T-helper 2 cell treated with Interferon-gamma antibody and Interleukin-4, amounts not matched to agents 5 μg/mL and 100 μg/mL, for 36 hours (primary cell): ENCODE results near the gene NLGN4X.
"Not testable (repeated sequence)": the region's sequence is repeated elsewhere in the genome, so short reads cannot be mapped to it uniquely, and the experiment has no call there.

ENCODE experiments used
- DNase-seq: peaks from one replicate; pipeline ENCODE4 v3.0.0; 2021; ENCODE audit warnings: low spot score
- H3K27ac Mint-ChIP-seq: one replicate; pipeline ENCODE4 v1.8.0; 2021; ENCODE audit warnings: mild to moderate bottlenecking, mixed read lengths
- H3K27me3 Mint-ChIP-seq: one replicate; pipeline ENCODE4 v1.8.0; 2021; ENCODE audit warnings: low read depth, mixed read lengths
- H3K36me3 Mint-ChIP-seq: one replicate; pipeline ENCODE4 v1.8.0; 2021; ENCODE audit warnings: low read depth, mixed read lengths
- H3K4me1 Mint-ChIP-seq: one replicate; pipeline ENCODE4 v1.8.0; 2021; ENCODE audit warnings: low read depth, mixed read lengths
- H3K4me3 Mint-ChIP-seq: one replicate; pipeline ENCODE4 v1.8.0; 2022; ENCODE audit warnings: mild to moderate bottlenecking, moderate library complexity, mixed read lengths
- H3K9me3 Mint-ChIP-seq: one replicate; pipeline ENCODE4 v1.8.0; 2021; ENCODE audit warnings: mixed read lengths

Gene NLGN4X

GRCh38 chrX:5936438-5936837, 292.2 kb downstream of the NLGN4X start:
- Mint-ChIP-seq H3K27me3 (no peaks in the 10 kb centered on the region), H3K9me3 (no peaks in the 10 kb centered on the region), H3K27ac (no peak overlapping the region), H3K4me1 (no peaks in the 10 kb centered on the region), H3K36me3 (no peaks in the 10 kb centered on the region), H3K4me3 (no peak overlapping the region)
- no peak for DNase-seq

GRCh38 chrX:5928224-5928623, 300.4 kb downstream of the NLGN4X start:
- Mint-ChIP-seq H3K4me1 (no peaks in the 10 kb centered on the region), H3K9me3 (no peaks in the 10 kb centered on the region), H3K4me3 (no peak overlapping the region)

GRCh38 chrX:5916945-5917344, 311.7 kb downstream of the NLGN4X start:
- no peaks in the 10 kb centered on the region for H3K9me3 Mint-ChIP-seq
- H3K4me1 Mint-ChIP-seq = no peaks in the 10 kb centered on the region
- H3K4me3 Mint-ChIP-seq = no peak overlapping the region
- no peaks in the 10 kb centered on the region for H3K27me3 Mint-ChIP-seq
- no peak for DNase-seq
- H3K36me3 Mint-ChIP-seq = no peaks in the 10 kb centered on the region
- H3K27ac Mint-ChIP-seq = no peak overlapping the region

More at GRCh38 chrX:5928224-5928623, 300.4 kb downstream of the NLGN4X start:
- Mint-ChIP-seq H3K27me3 (no peaks in the 10 kb centered on the region), H3K36me3 (no peaks in the 10 kb centered on the region), H3K27ac (no peak overlapping the region)
- DNase-seq = no peak

GRCh38 chrX:5915783-5916182, 312.9 kb downstream of the NLGN4X start:
- Mint-ChIP-seq H3K4me1 (no peaks in the 10 kb centered on the region), H3K4me3 (no peak overlapping the region), H3K9me3 (no peaks in the 10 kb centered on the region), H3K36me3 (no peaks in the 10 kb centered on the region), H3K27ac (no peak overlapping the region), H3K27me3 (no peaks in the 10 kb centered on the region)
- no peak for DNase-seq

GRCh38 chrX:5907207-5907606, 321.5 kb downstream of the NLGN4X start:
- H3K4me3 Mint-ChIP-seq = no peak overlapping the region
- DNase-seq = no peak
- H3K27me3 Mint-ChIP-seq = no peaks in the 10 kb centered on the region
- H3K27ac Mint-ChIP-seq = no peak overlapping the region
- no peaks in the 10 kb centered on the region for H3K36me3 Mint-ChIP-seq
- H3K9me3 Mint-ChIP-seq = no peaks in the 10 kb centered on the region
- H3K4me1 Mint-ChIP-seq = no peaks in the 10 kb centered on the region

- not testable (repeated sequence) for H3K9me3 Mint-ChIP-seq, H3K4me3 Mint-ChIP-seq, H3K36me3 Mint-ChIP-seq, H3K4me1 Mint-ChIP-seq, H3K27ac Mint-ChIP-seq, DNase-seq, H3K27me3 Mint-ChIP-seq
Observed at GRCh38 chrX:5903586-5904190, 325.0 kb downstream of the NLGN4X start.

- no peaks in the 10 kb centered on the region for H3K36me3 Mint-ChIP-seq
- no peaks in the 10 kb centered on the region for H3K9me3 Mint-ChIP-seq
- H3K27me3 Mint-ChIP-seq = no peaks in the 10 kb centered on the region
- no peak overlapping the region for H3K27ac Mint-ChIP-seq
- H3K4me3 Mint-ChIP-seq = no peak overlapping the region
- no peaks in the 10 kb centered on the region for H3K4me1 Mint-ChIP-seq
- no peak for DNase-seq
Observed at GRCh38 chrX:5898463-5898862, 330.2 kb downstream of the NLGN4X start.

GRCh38 chrX:5891378-5891777, 337.3 kb downstream of the NLGN4X start:
- Mint-ChIP-seq H3K27me3 (no peaks in the 10 kb centered on the region), H3K4me1 (no peaks in the 10 kb centered on the region), H3K9me3 (no peaks in the 10 kb centered on the region), H3K27ac (no peak overlapping the region), H3K36me3 (no peaks in the 10 kb centered on the region), H3K4me3 (no peak overlapping the region)
- DNase-seq = no peak

- DNase-seq = no peak
- no peaks in the 10 kb centered on the region for H3K9me3 Mint-ChIP-seq
- no peaks in the 10 kb centered on the region for H3K4me1 Mint-ChIP-seq
- H3K36me3 Mint-ChIP-seq = no peaks in the 10 kb centered on the region
- no peak overlapping the region for H3K4me3 Mint-ChIP-seq
- no peak overlapping the region for H3K27ac Mint-ChIP-seq
- H3K27me3 Mint-ChIP-seq = no peaks in the 10 kb centered on the region
Observed at GRCh38 chrX:5876984-5877596, 351.6 kb downstream of the NLGN4X start.

- no peak for DNase-seq
Observed at GRCh38 chrX:5870238-5870637, 358.4 kb downstream of the NLGN4X start.

GRCh38 chrX:5869786-5870185, 358.9 kb downstream of the NLGN4X start:
- H3K4me3 Mint-ChIP-seq = no peak overlapping the region
- H3K4me1 Mint-ChIP-seq = no peaks in the 10 kb centered on the region
- no peak for DNase-seq
- no peaks in the 10 kb centered on the region for H3K36me3 Mint-ChIP-seq
- no peaks in the 10 kb centered on the region for H3K9me3 Mint-ChIP-seq
- no peaks in the 10 kb centered on the region for H3K27me3 Mint-ChIP-seq
- H3K27ac Mint-ChIP-seq = no peak overlapping the region

More at GRCh38 chrX:5870238-5870637, 358.4 kb downstream of the NLGN4X start:
- Mint-ChIP-seq H3K4me1 (no peaks in the 10 kb centered on the region), H3K9me3 (no peaks in the 10 kb centered on the region), H3K36me3 (no peaks in the 10 kb centered on the region), H3K27me3 (no peaks in the 10 kb centered on the region), H3K4me3 (no peak overlapping the region), H3K27ac (no peak overlapping the region)

GRCh38 chrX:5867778-5868177, 360.9 kb downstream of the NLGN4X start:
- no peak overlapping the region for H3K27ac Mint-ChIP-seq
- H3K27me3 Mint-ChIP-seq = no peaks in the 10 kb centered on the region
- H3K4me1 Mint-ChIP-seq = no peaks in the 10 kb centered on the region
- no peak for DNase-seq
- no peak overlapping the region for H3K4me3 Mint-ChIP-seq
- H3K36me3 Mint-ChIP-seq = no peaks in the 10 kb centered on the region
- H3K9me3 Mint-ChIP-seq = no peaks in the 10 kb centered on the region

GRCh38 chrX:5857232-5857631, 371.4 kb downstream of the NLGN4X start:
- Mint-ChIP-seq H3K36me3 (no peaks in the 10 kb centered on the region), H3K4me1 (no peaks in the 10 kb centered on the region), H3K27ac (no peak overlapping the region), H3K9me3 (no peaks in the 10 kb centered on the region), H3K27me3 (no peaks in the 10 kb centered on the region), H3K4me3 (no peak overlapping the region)
- DNase-seq = no peak

GRCh38 chrX:5852941-5853340, 375.7 kb downstream of the NLGN4X start:
- no peaks in the 10 kb centered on the region for H3K27me3 Mint-ChIP-seq
- DNase-seq = no peak
- H3K4me3 Mint-ChIP-seq = no peak overlapping the region
- no peak overlapping the region for H3K27ac Mint-ChIP-seq
- H3K9me3 Mint-ChIP-seq = no peaks in the 10 kb centered on the region
- H3K36me3 Mint-ChIP-seq = no peaks in the 10 kb centered on the region
- no peaks in the 10 kb centered on the region for H3K4me1 Mint-ChIP-seq

GRCh38 chrX:5842601-5843000, 386.1 kb downstream of the NLGN4X start:
- H3K4me3 Mint-ChIP-seq = no peak overlapping the region
- H3K9me3 Mint-ChIP-seq = peaks cover 4% of the 10 kb centered on the region
- DNase-seq = no peak
- no peak overlapping the region for H3K27ac Mint-ChIP-seq
- H3K4me1 Mint-ChIP-seq = no peaks in the 10 kb centered on the region
- H3K27me3 Mint-ChIP-seq = no peaks in the 10 kb centered on the region
- H3K36me3 Mint-ChIP-seq = no peaks in the 10 kb centered on the region
